WERI-Rb-1 (cell line): ENCODE measurements around the gene ADGRG6.

ENCODE experiments used
- DNase-seq: peaks from one replicate; pipeline ENCODE4 v3.0.0-alpha.2; 2020
- H3K27ac ChIP-seq: fragments of 250-450 bp; sonication (Bioruptor Pico); 2 replicates; pipeline ENCODE4 v1.5.1; 2020; ENCODE audit warnings: mild to moderate bottlenecking, moderate library complexity
- H3K27me3 ChIP-seq: fragments of 250-450 bp; sonication (Bioruptor Pico); 2 replicates; pipeline ENCODE4 v1.5.1; 2021; ENCODE audit warnings: mild to moderate bottlenecking, low read depth, moderate library complexity; ENCODE audit not compliant: insufficient read depth, severe bottlenecking
- H3K36me3 ChIP-seq: fragments of 250-450 bp; sonication (Bioruptor Pico); 2 replicates; pipeline ENCODE4 v1.5.1; 2020; ENCODE audit warnings: mild to moderate bottlenecking, moderate library complexity
- H3K4me3 ChIP-seq: 2 replicates; pipeline ENCODE4 v1.5.1; 2011; ENCODE audit warnings: low read depth, mild to moderate bottlenecking, control low read depth, low read length
- H3K9me3 ChIP-seq: fragments of 250-450 bp; sonication (Bioruptor Pico); 2 replicates; pipeline ENCODE4 v1.5.1; 2021; ENCODE audit warnings: mild to moderate bottlenecking, moderate library complexity; ENCODE audit not compliant: severe bottlenecking
- CTCF ChIP-seq: IDR thresholded peaks from 2 replicates; pipeline ENCODE4 v1.5.1; 2011; ENCODE audit warnings: low read depth, mild to moderate bottlenecking, control low read depth, inconsistent platforms, low read length

Gene ADGRG6

GRCh38 chr6:142262231-142262630, 39.6 kb upstream of the ADGRG6 start:
- no peak for DNase-seq
- H3K36me3 ChIP-seq, result no peaks in the 10 kb centered on the region
- no peak for TF ChIP-seq CTCF
- no peaks in the 10 kb centered on the region for H3K9me3 ChIP-seq
- no peaks in the 10 kb centered on the region for H3K27me3 ChIP-seq
- H3K4me3 ChIP-seq, result no peak overlapping the region
- no peak overlapping the region for H3K27ac ChIP-seq

GRCh38 chr6:142265476-142265875, 36.3 kb upstream of the ADGRG6 start:
- no peak overlapping the region for H3K4me3 ChIP-seq
- no peak for DNase-seq
- no peaks in the 10 kb centered on the region for H3K36me3 ChIP-seq
- no peaks in the 10 kb centered on the region for H3K27me3 ChIP-seq
- H3K9me3 ChIP-seq, result no peaks in the 10 kb centered on the region
- no peak overlapping the region for H3K27ac ChIP-seq
- TF ChIP-seq CTCF, result no peak

GRCh38 chr6:142266060-142266459, 35.7 kb upstream of the ADGRG6 start:
- H3K4me3 ChIP-seq, result no peak overlapping the region
- no peaks in the 10 kb centered on the region for H3K9me3 ChIP-seq
- no peak overlapping the region for H3K27ac ChIP-seq
- no peak for DNase-seq
- TF ChIP-seq CTCF, result no peak
- H3K36me3 ChIP-seq, result no peaks in the 10 kb centered on the region
- H3K27me3 ChIP-seq, result no peaks in the 10 kb centered on the region

GRCh38 chr6:142271476-142271875, 30.3 kb upstream of the ADGRG6 start:
- Histone ChIP-seq H3K36me3 (no peaks in the 10 kb centered on the region), H3K9me3 (no peaks in the 10 kb centered on the region), H3K27me3 (no peaks in the 10 kb centered on the region), H3K27ac (no peak overlapping the region), H3K4me3 (no peak overlapping the region)
- no peak for TF ChIP-seq CTCF
- DNase-seq, result no peak

- Histone ChIP-seq H3K4me3 (no peak overlapping the region), H3K9me3 (no peaks in the 10 kb centered on the region), H3K36me3 (no peaks in the 10 kb centered on the region), H3K27ac (no peak overlapping the region), H3K27me3 (no peaks in the 10 kb centered on the region)
- no peak for TF ChIP-seq CTCF
- DNase-seq, result no peak
These were observed 27.2 kb upstream of the ADGRG6 start for GRCh38 chr6:142274656-142275055.

GRCh38 chr6:142275236-142276006, 26.4 kb upstream of the ADGRG6 start:
- no peak for DNase-seq

More at GRCh38 chr6:142275236-142276006, 26.4 kb upstream of the ADGRG6 start:
- Histone ChIP-seq H3K27ac (no peak overlapping the region), H3K9me3 (no peaks in the 10 kb centered on the region), H3K36me3 (no peaks in the 10 kb centered on the region), H3K27me3 (no peaks in the 10 kb centered on the region), H3K4me3 (no peak overlapping the region)
- TF ChIP-seq CTCF, result no peak
